Activated CD4-positive, alpha-beta T cell treated with anti-CD3 and anti-CD28 coated beads, Interleukin-2, amount 50 U/mL, for 24 hours (primary cell): ENCODE results near the gene SMOC2.

Experiments
- DNase-seq, 2 donors: peaks; one replicate each; pipeline ENCODE4 v3.0.0-alpha.2; 2020; ENCODE audit warnings: low read depth in 1 of 2, low spot score in 1 of 2

SMOC2 gene

DNA sequence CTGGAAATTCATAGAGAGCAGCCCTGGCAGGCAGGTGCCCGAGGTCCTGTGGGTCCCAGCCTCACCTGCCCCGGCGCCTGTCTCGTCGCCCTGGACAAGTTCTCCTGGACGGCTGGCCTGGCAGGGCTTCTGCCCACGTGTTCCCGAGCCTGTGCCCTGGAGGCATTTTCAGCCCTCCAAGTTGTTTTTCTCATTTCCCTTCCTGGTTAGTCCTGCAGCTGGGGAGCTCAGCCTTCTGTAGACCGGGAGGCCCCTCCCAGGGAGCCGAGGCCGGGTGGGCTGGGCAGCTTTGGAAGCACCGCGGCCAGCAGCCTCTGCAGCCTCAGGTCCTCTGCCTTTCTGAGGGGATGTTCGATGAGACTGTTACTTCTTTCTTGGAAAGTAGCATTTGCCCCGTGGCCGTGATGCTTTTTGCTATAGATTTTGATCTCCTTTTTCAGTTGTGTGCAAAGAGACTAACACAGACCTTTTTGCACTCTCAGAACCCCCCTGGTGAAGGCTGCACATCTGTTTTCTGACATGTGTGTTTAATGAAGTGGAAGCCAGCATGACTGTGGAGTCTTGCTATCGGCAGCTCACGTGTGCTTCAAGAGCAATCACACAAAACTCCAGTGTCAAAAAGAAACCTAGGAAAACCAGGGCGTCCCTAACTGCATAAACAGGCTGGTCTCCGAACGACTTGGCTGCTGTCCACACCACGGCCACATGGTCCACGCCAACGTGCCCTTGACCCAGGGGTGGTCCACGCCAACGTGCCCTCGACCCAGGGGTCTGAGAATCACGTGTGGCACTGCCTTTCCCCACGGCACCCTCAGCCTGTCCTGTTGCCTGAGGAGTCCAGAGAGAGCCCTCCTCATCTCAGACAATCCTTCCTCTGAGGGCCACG is 207.5 kb downstream of the SMOC2 start:
- no peak for DNase-seq

- no peak for DNase-seq
These were observed 208.2 kb downstream of the SMOC2 start for GRCh38 chr6:168649209-168649608.

- no peak for DNase-seq
These were observed 209.7 kb downstream of the SMOC2 start for GRCh38 chr6:168650671-168651111.

- no peak for DNase-seq
These were observed 214.6 kb downstream of the SMOC2 start for GRCh38 chr6:168655462-168656152.

GRCh38 chr6:168658059-168658458 is 217.1 kb downstream of the SMOC2 start:
- no peak for DNase-seq

DNA sequence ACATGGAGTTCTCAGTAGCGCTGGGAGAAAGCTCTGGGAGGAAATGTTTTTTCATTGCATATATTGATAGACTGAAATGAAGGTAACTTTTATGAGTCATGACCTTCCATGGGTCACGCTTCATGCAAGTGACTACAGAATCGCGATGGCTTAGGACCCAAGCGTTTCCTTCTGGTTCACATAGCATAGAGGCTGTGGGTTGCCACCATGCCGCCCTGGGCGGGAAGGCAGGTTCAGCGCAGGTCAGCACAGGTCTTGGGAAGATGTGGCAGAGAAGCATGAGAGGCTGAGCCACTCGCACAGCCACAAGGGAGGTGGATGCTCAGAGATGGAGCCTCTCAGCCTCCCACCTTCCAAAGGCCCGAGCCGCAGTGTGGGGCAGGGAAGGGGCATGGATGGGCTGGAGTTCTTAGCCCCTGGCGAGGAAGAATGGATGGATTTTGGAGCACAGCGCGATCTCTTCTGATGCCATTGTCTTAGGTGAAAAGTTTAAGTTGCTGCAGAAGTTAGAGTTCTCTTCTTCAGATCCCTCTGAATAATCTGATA is 219.5 kb downstream of the SMOC2 start:
- DNase-seq = no peak

- no peak for DNase-seq
These were observed 221.4 kb downstream of the SMOC2 start for GRCh38 chr6:168662301-168662936.

DNA sequence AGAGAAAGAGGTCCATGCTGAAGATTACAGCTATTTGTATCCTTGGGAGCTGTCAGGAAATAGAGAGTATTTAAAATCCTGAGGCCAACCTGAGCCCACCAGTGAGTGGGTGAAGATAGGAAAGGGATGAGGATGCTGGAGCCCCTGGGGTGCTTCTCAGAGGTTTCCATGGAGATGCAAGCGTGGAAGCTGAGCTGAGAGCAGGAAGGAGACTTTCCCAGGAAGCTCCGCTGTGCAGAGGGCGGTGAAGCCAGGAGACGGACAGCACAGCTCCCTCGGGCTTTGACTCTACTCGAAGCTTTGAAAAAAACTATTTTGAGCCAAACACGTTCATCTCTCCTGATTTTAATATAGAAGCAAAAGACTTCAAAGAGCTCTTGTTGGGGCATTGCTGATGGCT is 222.1 kb downstream of the SMOC2 start:
- DNase-seq = no peak

- no peak for DNase-seq
These were observed 224.0 kb downstream of the SMOC2 start for GRCh38 chr6:168664956-168665355.

GRCh38 chr6:168666170-168666569 is 225.2 kb downstream of the SMOC2 start:
- no peak for DNase-seq

GRCh38 chr6:168666699-168667427 is 225.9 kb downstream of the SMOC2 start:
- DNase-seq = no peak

DNA sequence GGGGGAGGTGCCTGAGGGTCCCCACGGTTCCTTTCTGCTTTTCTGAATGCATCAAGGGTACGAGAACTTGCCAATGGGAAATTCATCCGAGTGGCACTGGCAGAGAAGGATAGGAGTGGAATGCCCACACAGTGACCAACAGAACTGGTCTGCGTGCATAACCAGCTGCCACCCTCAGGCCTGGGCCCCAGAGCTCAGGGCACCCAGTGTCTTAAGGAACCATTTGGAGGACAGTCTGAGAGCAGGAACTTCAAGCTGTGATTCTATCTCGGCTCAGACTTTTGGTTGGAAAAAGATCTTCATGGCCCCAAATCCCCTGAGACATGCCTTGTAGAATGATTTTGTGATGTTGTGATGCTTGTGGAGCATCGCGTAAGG is 226.4 kb downstream of the SMOC2 start:
- DNase-seq = no peak

DNA sequence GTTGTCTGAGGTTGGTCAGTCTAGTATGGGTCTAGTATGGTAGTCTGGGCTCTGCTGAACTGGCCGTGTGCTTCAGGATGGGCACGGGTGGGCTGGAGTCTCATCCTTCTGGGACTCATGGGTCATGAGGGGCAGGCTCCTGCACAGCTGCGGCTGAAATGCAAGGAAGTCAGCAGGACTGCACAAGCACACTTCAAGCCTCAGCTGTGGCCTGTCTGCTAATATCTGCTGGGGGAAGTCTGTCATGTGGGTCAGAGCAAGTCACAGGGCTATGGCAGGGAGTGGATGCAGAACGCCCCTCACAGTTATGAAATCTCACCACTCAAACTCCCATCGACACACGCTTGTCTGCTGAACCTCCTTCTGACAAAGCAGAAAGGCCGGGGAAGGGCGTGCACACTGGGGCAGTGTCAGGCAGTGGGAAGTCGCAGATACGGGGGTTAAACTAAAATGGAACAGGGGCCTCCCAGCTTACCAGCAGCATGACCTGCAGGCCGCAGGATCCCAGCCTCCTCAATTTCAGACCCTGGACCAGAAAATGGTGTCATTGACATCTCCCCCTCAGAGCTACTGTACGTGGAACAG is 229.5 kb downstream of the SMOC2 start:
- no peak for DNase-seq

DNA sequence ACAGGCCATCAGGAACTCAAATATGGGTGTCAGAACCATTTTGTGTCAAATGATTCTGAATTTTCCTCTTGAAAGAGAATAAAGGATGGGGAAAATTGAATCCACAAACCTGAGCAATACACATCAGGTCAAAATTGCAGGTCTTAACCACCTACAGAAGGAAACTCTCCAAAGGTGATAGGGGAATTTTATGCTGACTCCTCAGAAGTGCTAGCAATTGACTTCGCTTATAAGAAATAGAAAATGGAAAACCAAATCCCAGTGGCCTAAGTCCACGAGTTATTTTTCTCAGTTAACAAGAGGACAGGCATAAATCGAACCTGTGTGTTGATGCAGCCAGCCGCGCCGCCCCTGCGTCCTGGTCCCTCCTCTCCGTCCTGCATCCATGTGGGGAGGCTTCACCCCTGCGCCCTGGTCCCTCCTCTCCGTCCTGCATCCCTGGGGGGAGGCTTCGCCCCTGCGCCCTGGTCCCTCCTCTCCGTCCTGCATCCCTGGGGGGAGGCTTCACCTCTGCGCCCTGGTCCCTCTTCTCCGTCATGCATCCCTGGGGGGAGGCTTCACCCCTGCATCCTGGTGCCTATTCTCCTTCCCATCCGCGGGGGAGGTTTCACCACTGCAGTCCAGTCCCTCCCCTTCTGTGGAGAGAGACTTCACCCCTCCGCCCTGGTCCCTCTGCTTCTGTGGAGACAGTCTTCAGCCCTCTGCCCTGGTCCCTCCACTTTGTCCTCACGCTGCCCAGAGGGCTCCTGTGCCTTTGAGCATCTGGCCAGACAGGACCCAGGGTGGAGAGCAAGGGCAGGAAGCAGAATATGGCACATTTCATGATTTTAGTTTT is 230.3 kb downstream of the SMOC2 start:
- no peak for DNase-seq

- DNase-seq = no peak
These were observed 231.0 kb downstream of the SMOC2 start for GRCh38 chr6:168671863-168672546.

DNA sequence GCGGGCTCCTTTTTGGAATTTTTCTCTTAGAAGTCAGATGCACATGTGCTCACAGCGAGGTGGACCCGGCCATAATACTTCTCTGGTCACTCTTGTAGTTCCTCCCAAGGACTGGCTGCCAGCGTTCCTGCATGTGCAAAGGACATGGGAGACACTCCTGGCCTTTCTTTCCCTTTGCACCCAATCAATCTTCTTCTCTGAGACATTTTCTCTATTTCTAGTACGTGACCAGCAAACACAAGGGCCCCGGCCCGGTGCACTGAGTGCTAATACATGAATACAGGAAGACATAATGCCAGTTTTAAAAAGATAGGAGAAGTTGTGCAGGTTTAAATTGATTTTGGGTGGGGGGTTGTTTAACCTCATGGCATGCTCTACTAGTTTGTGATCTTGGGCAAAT is 233.6 kb downstream of the SMOC2 start:
- no peak for DNase-seq

- no peak for DNase-seq
These were observed 234.4 kb downstream of the SMOC2 start for GRCh38 chr6:168675375-168675774.

- no peak for DNase-seq
These were observed 235.1 kb downstream of the SMOC2 start for GRCh38 chr6:168675933-168676551.
